Measurements from ENCODE around the gene FAM219A. TPM values are rescaled to one million over a fixed set of nuclear protein-coding genes. Genes with fewer than 3 reads are reported as not detected.
"Not testable (repeated sequence)": the region's sequence is repeated elsewhere in the genome, so short reads cannot be mapped to it uniquely, and the experiment has no call there.

FAM219A gene
- total RNA-seq, 1 experiment from 2014 or later = 63.3 TPM

- DNase-seq (ENCODE audit: low spot score) = peak; percentile 63
- intact Hi-C loops (cut with micrococcal nuclease; ENCODE audit: unreplicated experiment) = no loop called here
- Histone ChIP-seq H3K9me3 (ENCODE audit: low read depth, low read length, poor library complexity, severe bottlenecking) (no peaks in the 10 kb centered on the region), H3K27me3 (replicated peaks; ENCODE audit: insufficient read depth, low read depth, low read length, poor library complexity) (no peaks in the 10 kb centered on the region), H3K27ac (ENCODE audit: low read depth, low read length, poor library complexity, severe bottlenecking) (peak overlapping the region; percentile 53), H3K4me3 (ENCODE audit: low read depth, low read length, poor library complexity, severe bottlenecking) (no peak overlapping the region), H3K4me1 (ENCODE audit: insufficient read depth, low read length, poor library complexity, severe bottlenecking) (peaks cover 51% of the 10 kb centered on the region), H3K36me3 (ENCODE audit: insufficient read depth, low read length, poor library complexity, severe bottlenecking) (no peaks in the 10 kb centered on the region)
- POLR2A ChIA-PET (ENCODE audit: low non-redundant PET) = no interaction called here
- TF ChIP-seq CTCF (conservative IDR thresholded peaks at IDR 0.05; ENCODE audit: low read depth, low read length) (no peak), EZH2 (IDR thresholded peaks at IDR 0.05; ENCODE audit: borderline replicate concordance, low read depth, low read length, poor library complexity, severe bottlenecking) (no peak)
- CTCF ChIA-PET = interaction anchor here (1.0 kb wide), 1 partner anchor 39 kb away, joined by 4 read pairs; no protein-coding TSS in a partner anchor
- no TSS peak for BruUV-seq (replicated peaks)
Observed at GRCh38 chr9:34443533-34443932, 14.8 kb downstream of the FAM219A start.

- no peak overlapping the region for H3K4me3 ChIP-seq (ENCODE audit: low read depth, low read length, poor library complexity, severe bottlenecking)
- H3K27ac ChIP-seq (ENCODE audit: low read depth, low read length, poor library complexity, severe bottlenecking) = peak overlapping the region; percentile 53
- ChIA-PET POLR2A (ENCODE audit: low non-redundant PET) (no interaction called here), CTCF (no interaction called here)
- H3K9me3 ChIP-seq (ENCODE audit: low read depth, low read length, poor library complexity, severe bottlenecking) = no peaks in the 10 kb centered on the region
- no peak for DNase-seq (ENCODE audit: low spot score)
- no peak for TF ChIP-seq EZH2 (IDR thresholded peaks at IDR 0.05; ENCODE audit: borderline replicate concordance, low read depth, low read length, poor library complexity, severe bottlenecking)
- no peak for TF ChIP-seq CTCF (conservative IDR thresholded peaks at IDR 0.05; ENCODE audit: low read depth, low read length)
- BruUV-seq (replicated peaks) = no TSS peak
- peaks cover 51% of the 10 kb centered on the region for H3K4me1 ChIP-seq (ENCODE audit: insufficient read depth, low read length, poor library complexity, severe bottlenecking)
- no peaks in the 10 kb centered on the region for H3K27me3 ChIP-seq (replicated peaks; ENCODE audit: insufficient read depth, low read depth, low read length, poor library complexity)
- H3K36me3 ChIP-seq (ENCODE audit: insufficient read depth, low read length, poor library complexity, severe bottlenecking) = no peaks in the 10 kb centered on the region
- intact Hi-C loops (cut with micrococcal nuclease; ENCODE audit: unreplicated experiment) = no loop called here
Observed at GRCh38 chr9:34442770-34443169, 15.6 kb downstream of the FAM219A start.

- BruUV-seq (replicated peaks) = no TSS peak
- Histone ChIP-seq H3K4me3 (ENCODE audit: low read depth, low read length, poor library complexity, severe bottlenecking) (no peak overlapping the region), H3K4me1 (ENCODE audit: insufficient read depth, low read length, poor library complexity, severe bottlenecking) (peaks cover 51% of the 10 kb centered on the region), H3K27ac (ENCODE audit: low read depth, low read length, poor library complexity, severe bottlenecking) (peak overlapping the region; percentile 42), H3K36me3 (ENCODE audit: insufficient read depth, low read length, poor library complexity, severe bottlenecking) (no peaks in the 10 kb centered on the region), H3K9me3 (ENCODE audit: low read depth, low read length, poor library complexity, severe bottlenecking) (no peaks in the 10 kb centered on the region), H3K27me3 (replicated peaks; ENCODE audit: insufficient read depth, low read depth, low read length, poor library complexity) (no peaks in the 10 kb centered on the region)
- TF ChIP-seq CTCF (conservative IDR thresholded peaks at IDR 0.05; ENCODE audit: low read depth, low read length) (no peak), EZH2 (IDR thresholded peaks at IDR 0.05; ENCODE audit: borderline replicate concordance, low read depth, low read length, poor library complexity, severe bottlenecking) (no peak)
- ChIA-PET POLR2A (ENCODE audit: low non-redundant PET) (no interaction called here), CTCF (no interaction called here)
- intact Hi-C loops (cut with micrococcal nuclease; ENCODE audit: unreplicated experiment) = no loop called here
- DNase-seq (ENCODE audit: low spot score) = no peak
Observed at GRCh38 chr9:34440017-34440416, 18.4 kb downstream of the FAM219A start.

- peaks cover 36% of the 10 kb centered on the region for H3K4me1 ChIP-seq (ENCODE audit: insufficient read depth, low read length, poor library complexity, severe bottlenecking)
- DNase-seq (ENCODE audit: low spot score); H3K27me3 ChIP-seq (replicated peaks; ENCODE audit: insufficient read depth, low read depth, low read length, poor library complexity); H3K36me3 ChIP-seq (ENCODE audit: insufficient read depth, low read length, poor library complexity, severe bottlenecking); H3K27ac ChIP-seq (ENCODE audit: low read depth, low read length, poor library complexity, severe bottlenecking); H3K4me3 ChIP-seq (ENCODE audit: low read depth, low read length, poor library complexity, severe bottlenecking); BruUV-seq (replicated peaks); POLR2A ChIA-PET (ENCODE audit: low non-redundant PET); intact Hi-C loops (cut with micrococcal nuclease; ENCODE audit: unreplicated experiment); H3K9me3 ChIP-seq (ENCODE audit: low read depth, low read length, poor library complexity, severe bottlenecking): not testable (repeated sequence)
- CTCF ChIA-PET = interaction anchor here (1.4 kb wide), 1 partner anchor 64 kb away, joined by 3 read pairs; no protein-coding TSS in a partner anchor
Observed at GRCh38 chr9:34438465-34438864, 19.9 kb downstream of the FAM219A start.

GRCh38 chr9:34437926-34438307 lies 20.5 kb downstream of the FAM219A start:
- H3K27me3 ChIP-seq (replicated peaks; ENCODE audit: insufficient read depth, low read depth, low read length, poor library complexity); POLR2A ChIA-PET (ENCODE audit: low non-redundant PET); DNase-seq (ENCODE audit: low spot score); H3K4me3 ChIP-seq (ENCODE audit: low read depth, low read length, poor library complexity, severe bottlenecking); H3K9me3 ChIP-seq (ENCODE audit: low read depth, low read length, poor library complexity, severe bottlenecking); BruUV-seq (replicated peaks); H3K27ac ChIP-seq (ENCODE audit: low read depth, low read length, poor library complexity, severe bottlenecking); H3K36me3 ChIP-seq (ENCODE audit: insufficient read depth, low read length, poor library complexity, severe bottlenecking): not testable (repeated sequence)
- CTCF ChIA-PET = interaction anchor here (1.4 kb wide), 1 partner anchor 64 kb away, joined by 3 read pairs; no protein-coding TSS in a partner anchor
- intact Hi-C loops (cut with micrococcal nuclease; ENCODE audit: unreplicated experiment) = loop anchor here (1.0 to 2.0 kb wide), 3 partner anchors 62 to 153 kb away; no protein-coding TSS in a partner anchor
- peaks cover 31% of the 10 kb centered on the region for H3K4me1 ChIP-seq (ENCODE audit: insufficient read depth, low read length, poor library complexity, severe bottlenecking)
